HCEC 1CT (cell line): ENCODE data around the gene SCUBE3.

Experiments
- DNase-seq: peaks from one replicate; pipeline ENCODE4 v3.0.0-alpha.2; 2017

SCUBE3 gene

DNA sequence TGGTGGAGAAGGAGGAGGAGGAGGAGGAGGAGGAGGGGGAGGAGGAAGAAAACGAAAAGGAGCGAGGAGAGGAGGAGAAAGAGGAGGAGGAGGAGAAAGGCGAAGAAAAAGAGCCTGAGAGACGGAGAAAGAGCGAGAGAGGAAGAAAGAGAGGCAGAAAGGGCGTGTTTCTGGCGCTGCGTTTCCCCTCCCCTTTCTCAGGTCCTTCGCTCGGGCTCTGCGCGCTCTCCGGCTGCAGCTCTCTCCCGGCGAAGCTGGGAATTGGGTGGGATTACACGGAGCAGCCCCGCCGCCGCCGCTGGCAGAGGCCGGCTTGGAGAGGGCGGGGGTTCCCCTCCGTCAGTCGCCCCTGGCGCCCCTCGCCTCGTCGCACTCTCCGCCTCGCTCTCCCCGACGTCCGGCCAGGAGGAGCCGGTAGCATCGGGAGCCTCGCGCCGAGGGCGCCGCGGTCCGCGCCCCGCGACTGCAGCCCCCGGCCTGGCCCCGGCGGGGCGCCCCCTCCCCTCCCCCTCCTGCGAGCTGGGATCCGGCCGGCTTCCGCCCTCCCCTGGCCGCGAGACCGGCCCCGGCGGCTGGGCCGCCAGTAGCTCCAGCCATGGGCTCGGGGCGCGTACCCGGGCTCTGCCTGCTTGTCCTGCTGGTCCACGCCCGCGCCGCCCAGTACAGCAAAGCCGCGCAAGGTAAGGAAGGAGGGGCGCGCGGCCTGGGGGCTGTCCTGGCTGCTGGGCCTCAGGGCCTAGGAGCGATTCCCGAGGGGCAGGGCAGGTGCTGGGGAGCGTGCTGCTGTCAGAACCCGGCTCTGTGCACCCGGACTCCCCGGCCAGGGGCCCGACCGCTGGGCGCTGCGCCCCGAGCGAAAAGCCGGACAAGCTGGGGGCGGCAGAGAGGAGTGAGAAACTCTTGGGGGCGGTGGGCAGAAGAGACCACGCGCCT is at the start of gene SCUBE3:
Gene SCUBE3 (plus strand): TSS at position 133 of the 933 bp plus-strand sequence. CDS start 463 bp downstream, at position 596.
- DNase-seq, result no peak

DNA sequence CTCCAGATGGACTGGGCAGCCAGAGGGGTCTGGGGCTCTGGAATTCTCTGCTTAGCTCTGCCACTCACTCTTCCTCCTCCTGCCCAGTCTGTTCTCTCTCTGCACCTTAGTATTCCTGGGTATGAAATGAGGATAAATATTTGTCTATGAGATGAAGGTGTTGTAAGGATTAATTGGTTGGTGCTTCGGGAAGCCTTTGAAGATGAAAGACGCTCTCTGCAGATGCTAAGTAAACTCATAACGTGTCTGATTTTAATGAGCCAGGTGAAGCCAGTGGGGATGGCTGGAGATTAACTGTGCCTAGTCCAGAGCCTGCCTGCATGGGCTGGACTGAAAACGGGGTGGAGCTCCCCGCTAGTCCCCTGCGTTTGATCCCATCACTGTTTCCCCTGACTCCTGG is 49.5 kb upstream of the SCUBE3 start:
- no peak for DNase-seq

DNA sequence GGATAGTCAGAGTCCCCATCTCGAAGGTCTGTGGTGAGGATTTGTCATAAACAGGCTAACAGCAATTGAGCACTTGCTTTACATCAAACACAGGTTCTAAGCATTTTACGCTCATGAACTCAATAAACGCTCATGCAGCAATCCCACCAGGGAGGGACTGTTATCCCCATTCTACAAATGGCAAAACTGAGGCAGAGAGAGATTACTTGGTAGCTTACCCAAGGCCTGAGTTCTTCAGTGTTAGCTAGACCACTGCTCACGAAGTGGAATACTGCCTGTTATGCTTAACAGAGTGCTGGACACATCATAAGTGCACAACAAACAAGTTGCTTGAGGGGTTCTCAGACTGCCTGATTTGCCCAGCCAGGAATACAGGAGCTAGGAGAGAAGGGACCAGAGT is 48.9 kb upstream of the SCUBE3 start:
- no peak for DNase-seq

DNA sequence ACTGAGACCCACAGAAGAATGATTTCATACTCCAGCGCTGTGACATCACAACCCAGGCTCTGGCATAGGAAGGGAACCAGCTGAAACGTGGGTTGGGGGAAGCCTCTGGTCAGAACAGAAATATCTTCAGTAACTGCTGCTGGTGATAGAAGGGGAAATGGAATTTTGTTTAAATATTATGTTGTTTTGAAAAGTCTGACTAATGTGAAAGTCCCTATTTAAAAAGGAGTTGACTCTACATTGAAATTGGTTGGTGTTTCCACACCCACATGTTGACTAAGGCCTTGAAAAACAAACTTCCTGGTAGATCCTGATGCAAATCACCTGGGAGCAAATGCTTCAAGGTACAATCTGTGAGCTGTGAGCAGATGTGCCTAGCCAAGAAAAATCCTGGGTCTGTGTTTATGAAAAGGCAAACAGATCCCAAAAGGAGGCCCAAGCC is 48.1 kb upstream of the SCUBE3 start:
- peak; percentile 17 for DNase-seq

DNA sequence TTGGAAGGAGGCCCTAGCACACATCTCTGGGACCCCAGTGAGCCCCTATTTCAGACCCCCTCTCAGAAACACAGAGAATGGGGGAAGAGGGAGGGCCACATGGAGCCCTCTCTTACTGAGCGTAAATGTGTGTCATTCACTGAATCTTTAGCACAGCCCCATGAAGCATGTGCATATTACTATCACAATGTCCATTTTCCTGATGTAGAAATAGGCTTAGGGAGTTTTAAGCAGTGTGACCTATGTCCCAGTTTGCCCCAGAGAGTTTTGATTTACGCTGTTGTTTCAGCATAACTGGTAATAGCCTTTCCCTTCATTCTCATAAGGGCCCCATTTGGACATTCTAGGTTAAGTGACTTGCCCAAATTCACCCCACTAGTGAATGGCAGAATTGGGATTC is 47.6 kb upstream of the SCUBE3 start:
- no peak for DNase-seq

DNA sequence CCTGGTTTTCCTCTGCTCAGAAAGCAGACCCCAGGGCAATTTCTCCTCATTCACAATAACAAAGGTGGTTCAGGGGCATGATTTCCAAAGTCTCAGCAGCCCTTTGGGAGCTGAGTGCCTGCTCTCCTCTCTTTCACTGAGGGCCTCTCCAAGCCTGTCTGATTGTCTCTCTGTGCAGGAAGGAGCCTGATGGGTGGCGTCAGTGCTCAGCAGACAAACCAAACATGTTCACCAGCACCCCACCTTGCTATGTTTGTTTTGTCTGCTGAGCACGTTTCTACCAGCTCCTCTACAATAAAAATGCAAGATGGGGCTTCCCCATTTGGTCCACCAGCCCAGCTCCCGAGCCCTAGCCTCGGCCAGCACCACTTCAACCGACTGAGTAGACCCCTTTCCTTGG is 47.2 kb upstream of the SCUBE3 start:
- DNase-seq, result no peak

DNA sequence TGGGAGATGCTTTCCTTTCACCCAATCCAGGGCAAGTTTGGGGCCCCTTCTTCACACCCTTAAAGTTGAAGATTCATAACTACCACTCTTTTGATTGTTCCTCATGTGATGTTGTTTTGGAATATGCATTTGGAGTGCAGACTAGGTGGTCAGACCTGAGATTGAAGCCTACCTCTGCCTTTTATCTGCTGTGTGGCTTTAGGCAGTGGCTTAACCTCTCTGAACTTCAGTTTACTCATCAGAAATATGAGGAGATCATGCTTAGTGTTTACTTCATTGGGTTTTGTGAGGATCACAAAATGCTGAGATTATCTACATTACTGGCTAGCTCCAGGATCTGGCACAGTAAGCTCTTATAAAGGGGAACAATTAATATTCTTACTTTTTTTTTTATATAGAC is 46.3 kb upstream of the SCUBE3 start:
- DNase-seq, result no peak

DNA sequence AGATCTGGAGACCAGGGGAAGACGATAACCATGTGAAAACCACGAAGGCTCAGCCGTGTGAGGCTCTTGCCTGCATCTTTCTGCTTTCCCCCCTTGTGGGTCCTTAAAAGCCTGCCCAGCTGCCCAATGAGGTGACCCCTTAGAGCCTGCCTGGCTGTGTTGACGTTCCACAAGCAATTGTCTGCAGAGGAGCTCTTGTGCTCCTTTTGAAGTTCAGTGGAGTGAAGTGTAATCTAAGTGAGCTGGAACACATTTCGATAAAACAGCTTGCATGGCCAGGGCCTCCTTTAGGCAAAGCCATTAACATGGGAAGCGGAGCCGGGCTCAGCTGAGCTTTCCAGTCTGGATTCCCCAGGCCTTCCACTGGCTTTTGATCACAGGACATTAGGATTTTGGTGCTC is 45.3 kb upstream of the SCUBE3 start:
- no peak for DNase-seq

DNA sequence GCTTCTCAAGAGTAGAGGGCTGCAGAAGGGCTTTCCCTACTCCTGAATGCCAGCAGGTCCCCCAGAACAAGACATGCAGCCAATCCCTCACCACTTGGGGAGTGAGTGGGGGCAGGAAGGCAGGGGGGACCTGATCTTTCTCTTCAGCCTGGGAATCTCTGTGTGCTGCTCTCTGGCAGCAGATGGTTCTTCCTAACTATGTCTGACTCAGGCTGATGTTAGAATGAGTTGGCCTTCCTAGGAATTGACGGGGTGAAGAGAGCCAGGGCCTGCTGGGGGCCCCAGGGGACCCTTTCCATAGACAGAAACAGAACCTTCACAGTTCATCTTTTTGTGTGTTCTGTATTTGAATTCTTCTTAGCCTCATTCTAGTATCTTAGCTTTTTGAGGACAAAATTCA is 43.6 kb upstream of the SCUBE3 start:
- peak; percentile 72 for DNase-seq

DNA sequence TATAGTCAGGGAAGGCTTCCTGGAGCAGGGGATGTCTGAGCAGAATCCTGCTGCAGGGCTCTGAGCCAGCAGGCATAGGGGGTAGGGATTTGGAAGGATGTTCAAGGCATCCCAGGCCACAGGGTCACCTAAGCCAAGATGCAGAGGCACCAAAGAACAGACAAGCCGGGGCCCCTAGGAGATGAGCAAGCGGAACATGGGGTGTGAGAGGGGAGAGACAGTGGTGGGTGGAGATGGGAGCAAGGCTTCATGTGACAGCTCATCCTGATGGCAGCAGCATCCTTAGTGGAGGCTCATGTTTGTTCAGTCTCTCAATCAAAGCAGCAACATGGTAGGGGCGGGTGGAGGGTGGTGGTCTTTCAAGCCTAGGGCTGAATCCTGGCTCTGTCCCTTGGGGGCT is 42.9 kb upstream of the SCUBE3 start:
- no peak for DNase-seq

DNA sequence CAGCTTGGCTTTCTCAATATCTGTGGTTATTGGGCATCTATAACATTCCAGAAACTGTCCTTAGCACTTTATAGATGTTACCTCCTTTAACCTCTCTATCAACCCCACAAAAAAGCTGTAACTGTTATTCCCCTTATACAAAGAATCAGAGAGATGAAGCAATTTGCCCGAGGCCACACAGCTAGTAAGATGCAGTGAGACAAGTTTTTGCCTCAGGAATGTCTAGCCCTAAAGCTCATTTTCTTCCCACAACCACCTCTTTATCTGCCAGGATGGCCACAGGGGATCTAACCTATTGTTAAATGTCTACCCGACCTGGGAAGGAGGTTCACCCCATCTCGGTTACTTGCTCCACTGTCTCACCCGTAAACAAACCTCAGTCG is 40.7 kb upstream of the SCUBE3 start:
- no peak for DNase-seq

DNA sequence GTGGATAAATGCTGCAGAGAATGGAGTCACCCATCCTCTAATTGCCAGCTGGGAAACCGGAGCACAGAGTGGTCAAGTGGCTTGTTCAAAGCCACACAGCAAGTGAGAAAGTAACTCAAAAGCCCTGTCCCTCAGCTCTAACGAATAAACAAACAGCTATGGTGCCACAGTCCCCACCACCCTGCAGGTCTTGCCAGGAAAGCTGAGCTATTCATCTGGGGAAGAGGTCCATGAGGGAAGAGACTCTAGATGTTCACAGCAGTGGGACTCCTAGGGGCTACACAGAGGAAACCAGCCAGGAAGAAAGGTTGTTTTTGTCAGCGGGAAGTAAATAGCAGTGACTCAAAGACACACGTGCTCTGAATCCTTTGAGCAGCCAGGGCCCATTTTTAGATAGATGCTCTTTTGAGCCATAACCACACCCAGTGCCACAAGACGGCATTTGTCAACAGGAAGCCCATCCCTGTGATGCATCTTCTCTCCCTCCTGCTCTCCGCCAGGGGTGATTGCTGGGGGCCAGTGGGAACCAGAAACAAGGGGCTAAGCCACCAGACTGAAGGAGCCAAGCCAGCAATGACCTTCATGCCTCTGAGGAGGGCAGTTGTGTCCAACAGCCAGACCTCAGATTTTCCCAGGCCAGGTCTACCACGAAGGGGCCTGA is 40.2 kb upstream of the SCUBE3 start:
- no peak for DNase-seq

DNA sequence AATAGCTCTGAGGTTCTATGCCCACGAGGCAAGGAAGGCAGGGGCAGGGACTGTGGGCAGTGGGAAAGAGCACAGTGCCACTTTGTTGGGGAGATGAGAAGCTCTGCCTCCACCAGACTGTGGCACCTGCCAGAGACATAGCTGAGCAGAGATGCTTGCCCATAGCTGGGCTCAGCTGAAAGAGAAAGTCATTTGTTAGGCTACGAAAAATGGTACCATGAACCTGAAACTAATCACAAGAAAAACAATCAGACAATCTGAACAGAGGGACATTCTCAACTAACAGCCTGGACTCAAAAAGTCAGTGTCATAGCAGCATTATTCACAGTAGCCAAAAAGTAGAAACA is 39.7 kb upstream of the SCUBE3 start:
- DNase-seq, result no peak

DNA sequence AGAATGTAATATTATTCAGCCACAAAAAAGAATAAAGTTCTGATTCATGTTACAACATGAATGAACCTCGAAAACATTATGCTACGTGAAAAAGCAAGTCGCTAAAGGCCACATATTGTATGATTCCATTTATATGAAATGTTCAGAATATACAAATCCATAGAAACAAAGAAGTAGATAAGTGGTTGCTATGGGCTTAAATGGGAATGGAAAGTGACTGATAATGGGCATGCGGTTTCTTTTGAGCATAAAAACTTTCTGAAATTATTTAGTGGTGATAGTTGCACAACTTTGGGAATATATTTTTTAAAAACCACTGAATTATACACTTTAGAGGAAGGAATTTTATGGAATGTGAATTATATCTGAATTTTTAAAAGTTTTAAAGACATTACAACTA is 39.3 kb upstream of the SCUBE3 start:
- DNase-seq, result no peak

DNA sequence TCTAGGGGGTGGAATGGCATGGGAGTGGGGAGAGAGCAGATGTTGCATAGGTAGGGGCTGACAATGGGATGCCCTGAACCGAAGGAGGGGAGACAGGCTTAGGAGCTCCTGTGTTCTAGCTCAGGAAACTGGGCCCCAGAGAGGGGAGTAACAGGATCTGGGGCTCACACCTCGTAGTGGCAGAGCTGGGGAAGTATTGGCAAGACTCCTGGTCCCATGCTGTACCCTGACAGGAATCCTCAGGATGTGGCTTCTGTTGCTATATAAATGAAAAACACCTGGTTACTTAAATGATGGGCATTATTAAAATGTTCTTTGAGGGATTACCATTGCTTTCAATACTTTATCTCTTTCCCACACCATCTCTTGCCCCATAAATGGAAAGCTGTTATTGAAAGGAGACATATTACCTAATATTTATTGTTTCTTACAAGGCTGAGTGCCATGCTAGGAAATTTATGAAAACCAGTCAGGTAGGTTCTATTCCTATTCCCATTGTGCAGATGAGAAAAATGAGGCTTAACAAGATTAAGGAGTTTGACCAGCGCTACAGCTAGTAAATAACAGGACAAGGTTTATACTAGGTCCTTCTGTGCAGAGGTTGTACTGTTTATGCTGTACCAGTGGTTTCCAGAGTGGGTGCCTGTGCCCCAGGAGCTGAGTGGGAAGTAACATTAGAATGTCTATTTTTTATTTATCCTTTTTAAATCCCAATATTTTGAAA is 37.3 kb upstream of the SCUBE3 start:
- no peak for DNase-seq

DNA sequence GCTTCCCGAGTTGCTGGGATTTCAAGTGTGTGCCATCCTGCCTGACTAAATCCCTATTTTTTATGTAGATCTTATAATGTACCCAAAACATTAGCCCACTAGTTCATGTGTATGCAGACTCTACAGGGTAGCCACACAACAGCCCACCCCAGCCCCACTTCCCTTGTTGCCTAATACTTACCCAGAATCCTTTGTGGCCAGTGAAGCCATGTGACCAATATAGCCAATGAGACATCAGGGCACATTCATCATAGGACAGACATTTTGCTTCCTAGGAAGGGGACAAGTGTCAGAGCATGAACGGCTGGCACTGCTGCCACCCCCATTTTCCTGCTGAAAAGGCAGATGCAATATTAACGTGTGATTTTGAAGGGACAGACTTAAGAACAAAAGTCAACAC is 36.6 kb upstream of the SCUBE3 start:
- no peak for DNase-seq

DNA sequence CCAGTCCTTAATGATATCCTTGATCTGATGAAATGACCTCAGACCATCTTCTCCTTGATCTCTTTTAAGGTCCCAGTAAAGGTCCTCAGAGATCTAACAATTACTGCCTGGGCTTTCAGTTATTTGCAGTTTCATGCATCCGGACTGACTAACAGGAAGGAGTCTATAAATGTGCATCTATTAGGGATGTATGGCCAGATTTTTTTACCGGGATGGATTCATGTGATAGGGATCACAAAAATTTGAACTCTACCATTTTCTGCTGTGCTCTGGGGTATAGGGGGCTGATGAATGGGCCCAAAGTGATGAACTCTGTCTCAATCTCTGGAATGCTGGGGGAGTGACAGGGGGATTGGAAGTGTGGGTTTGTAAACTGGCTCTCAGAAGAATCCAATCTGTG is 36.2 kb upstream of the SCUBE3 start:
- DNase-seq, result no peak

DNA sequence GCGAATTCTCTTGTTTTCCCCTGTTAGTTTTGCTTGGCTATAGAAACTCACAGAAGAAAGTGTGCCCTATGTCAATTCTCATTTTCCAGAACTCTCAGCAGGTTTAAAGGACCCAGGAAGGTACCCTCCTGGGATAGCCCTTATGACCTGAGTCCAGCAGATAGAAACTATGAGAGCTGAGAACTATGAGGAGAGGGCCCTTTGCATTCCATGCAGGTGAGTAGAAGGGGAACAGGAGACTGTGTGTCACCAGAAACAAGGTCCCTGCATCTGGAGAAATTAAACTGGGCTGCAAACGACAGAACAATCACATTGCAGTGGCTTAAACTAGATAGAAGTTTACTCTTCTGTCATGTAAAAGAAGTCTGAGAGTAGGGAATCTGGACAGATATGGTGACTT is 35.7 kb upstream of the SCUBE3 start:
- no peak for DNase-seq

DNA sequence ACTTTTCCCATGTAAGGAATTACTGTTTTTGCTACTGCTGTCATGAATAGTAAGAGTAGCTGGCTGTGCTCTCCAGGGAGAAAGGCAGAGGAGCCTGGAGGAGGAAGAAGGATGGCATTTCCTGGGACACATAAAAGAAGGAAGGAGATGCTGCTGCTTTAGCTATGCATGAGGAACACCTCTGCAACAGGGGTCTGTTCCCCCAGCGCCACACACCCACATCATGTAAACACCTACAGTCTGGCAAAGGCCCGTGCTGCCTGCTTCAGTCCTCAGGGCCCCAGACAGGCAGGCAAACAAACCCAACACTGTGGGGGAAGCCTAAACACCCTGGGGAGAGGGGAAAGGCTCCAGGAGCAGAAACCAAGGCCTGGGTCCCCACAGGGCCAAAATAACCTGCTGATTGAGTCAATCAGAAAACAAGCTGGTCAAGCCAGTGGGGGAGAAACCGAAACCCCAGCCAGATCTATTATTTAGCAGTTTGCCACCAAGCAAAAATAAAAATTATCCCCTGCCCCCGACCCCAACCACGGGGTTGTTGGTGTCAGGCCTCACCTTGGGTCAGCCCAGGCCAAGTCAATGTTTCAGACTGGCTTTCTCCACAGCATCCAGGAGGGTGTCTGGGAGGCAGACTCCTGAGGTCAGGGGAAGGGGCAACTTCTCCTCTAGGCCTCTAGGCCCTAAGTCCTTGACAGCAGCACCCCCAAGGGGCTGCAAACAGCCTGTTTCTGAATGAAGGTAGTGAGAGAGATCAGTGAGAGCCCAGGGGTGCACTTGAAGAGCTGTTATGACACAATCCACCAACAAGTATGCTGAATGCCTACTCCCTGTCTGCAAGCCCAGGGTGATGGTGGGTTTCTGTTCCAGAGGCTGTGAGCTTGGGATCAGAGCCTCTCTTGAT is 34.6 kb upstream of the SCUBE3 start:
- DNase-seq, result no peak

DNA sequence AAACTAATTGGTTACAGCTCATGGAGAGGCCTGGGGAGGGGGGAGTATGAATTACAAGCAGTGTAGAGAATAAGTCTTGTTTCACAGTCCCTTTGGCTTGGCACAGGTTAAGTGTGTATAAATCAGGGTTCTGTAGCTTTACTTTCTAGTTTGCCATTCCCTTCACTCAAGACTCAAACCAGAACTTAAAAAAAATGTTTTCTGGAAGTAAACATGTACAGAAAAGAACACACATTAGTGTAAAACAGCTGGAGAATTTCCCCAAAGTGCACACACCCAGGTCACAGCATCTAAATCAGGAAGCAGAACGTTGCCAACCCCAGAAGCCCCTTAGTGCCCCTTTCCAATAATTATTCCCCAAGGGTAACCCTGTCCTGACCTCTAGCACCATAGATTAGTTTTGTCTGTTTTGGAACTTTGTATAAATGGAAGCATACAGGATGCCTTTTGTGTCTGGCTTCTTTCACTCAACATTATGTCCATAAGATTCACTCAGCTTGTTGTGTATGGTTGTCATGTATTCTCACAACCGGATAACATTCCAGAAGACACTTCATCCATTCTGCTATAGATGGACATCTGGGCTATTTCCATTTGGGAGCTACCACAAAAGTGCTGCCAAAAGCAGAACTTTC is 33.7 kb upstream of the SCUBE3 start:
- DNase-seq, result no peak

DNA sequence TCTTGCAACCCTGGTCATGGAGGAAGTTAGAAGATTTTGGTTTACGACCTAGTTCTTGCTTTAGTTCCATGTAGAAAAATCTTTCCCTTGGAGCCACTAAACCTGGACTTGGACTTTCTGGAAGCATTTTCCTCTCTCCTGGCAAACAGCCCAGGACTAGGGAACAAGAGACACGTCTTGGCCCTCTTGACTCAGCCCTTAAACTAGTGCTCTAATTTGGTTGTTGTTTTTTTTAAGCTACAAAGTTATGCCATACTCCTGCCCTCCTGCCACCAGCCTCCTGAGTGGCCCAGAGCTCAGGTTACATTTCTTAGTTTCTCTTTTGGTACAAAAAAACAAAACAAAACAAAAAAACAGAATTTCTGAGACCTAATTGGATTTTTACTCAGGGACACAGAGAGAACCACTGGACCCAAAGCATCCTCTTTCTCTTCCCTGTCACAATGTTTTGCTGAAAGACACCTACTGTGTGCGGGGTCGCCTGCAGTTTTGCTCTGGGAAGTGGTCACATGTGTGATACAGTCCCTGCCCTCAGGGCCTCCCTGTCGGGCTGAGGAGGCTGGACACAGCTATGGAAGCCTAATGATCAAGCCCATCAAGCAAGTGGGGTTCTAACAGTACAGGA is 32.3 kb upstream of the SCUBE3 start:
- DNase-seq, result peak; percentile 37
